Liver (tissue), 9 donors: Measurements from ENCODE around the gene KSR2. TPM values are rescaled to one million over a fixed set of nuclear protein-coding genes. Genes with fewer than 3 reads are reported as not detected.

ENCODE experiments used
- DNase-seq: peaks from one replicate; pipeline ENCODE4 v3.0.0-alpha.2; 2017; ENCODE audit warnings: low spot score
- H3K27ac ChIP-seq, 2 donors: one replicate each; pipeline ENCODE4 v1.7.0; 2013; ENCODE audit warnings: inconsistent platforms in 2 of 2, low read length in 2 of 2, control low read depth in 1 of 2, low read depth in 1 of 2, mild to moderate bottlenecking in 1 of 2
- H3K27me3 ChIP-seq, 4 donors: one replicate each; pipeline versions ENCODE4 v1.6.1 to v1.7.0; 2013; ENCODE audit warnings: low read length in 3 of 4, inconsistent platforms in 1 of 4, mild to moderate bottlenecking in 1 of 4, moderate library complexity in 1 of 4; ENCODE audit not compliant: control insufficient read depth in 4 of 4, insufficient read depth in 4 of 4
- H3K36me3 ChIP-seq, 4 donors: one replicate each; pipeline versions ENCODE4 v1.6.1 to v1.7.0; 2013; ENCODE audit warnings: low read length in 3 of 4, mild to moderate bottlenecking in 3 of 4, low read depth in 1 of 4, moderate library complexity in 1 of 4; ENCODE audit not compliant: control insufficient read depth in 4 of 4, insufficient read depth in 3 of 4
- H3K4me1 ChIP-seq, 4 donors: one replicate each; pipeline versions ENCODE4 v1.6.1 to v1.7.0; 2013; ENCODE audit warnings: low read length in 3 of 4, mild to moderate bottlenecking in 3 of 4, moderate library complexity in 1 of 4; ENCODE audit not compliant: control insufficient read depth in 4 of 4, insufficient read depth in 4 of 4
- H3K4me3 ChIP-seq, 3 donors: one replicate each; pipeline versions ENCODE4 v1.6.1 to v1.7.0; 2013; ENCODE audit warnings: low read length in 3 of 3, control low read depth in 1 of 3, low read depth in 1 of 3, mild to moderate bottlenecking in 1 of 3
- H3K9ac ChIP-seq, 2 donors: one replicate each; pipeline ENCODE4 v1.7.0; 2013; ENCODE audit warnings: low read length in 2 of 2, mild to moderate bottlenecking in 2 of 2, moderate library complexity in 2 of 2, control low read depth in 1 of 2, low read depth in 1 of 2
- H3K9me3 ChIP-seq, 4 donors: one replicate each; pipeline versions ENCODE4 v1.6.1 to v1.7.0; 2013; ENCODE audit warnings: low read length in 3 of 4; ENCODE audit not compliant: control insufficient read depth in 4 of 4
- EGR1 ChIP-seq, 2 donors: IDR thresholded peaks; 2 replicates each; pipeline ENCODE4 v1.6.1; 2016 to 2018; ENCODE audit warnings: antibody characterized with exemption in 2 of 2, low read depth in 2 of 2
- FOXA1 ChIP-seq: IDR thresholded peaks from 2 replicates; pipeline ENCODE4 v1.6.1; 2016; ENCODE audit warnings: antibody characterized with exemption
- FOXA2 ChIP-seq: IDR thresholded peaks from 2 replicates; pipeline ENCODE4 v1.6.1; 2016; ENCODE audit warnings: antibody characterized with exemption
- GABPA ChIP-seq, 2 donors: IDR thresholded peaks in 1 of 2; conservative IDR thresholded peaks in 1 of 2; 2 replicates each; pipeline ENCODE4 v1.6.1; 2016; ENCODE audit warnings: antibody characterized with exemption in 2 of 2, mild to moderate bottlenecking in 1 of 2, moderate library complexity in 1 of 2
- HNF4A ChIP-seq, 2 donors: conservative IDR thresholded peaks; 2 replicates each; pipeline ENCODE4 v1.6.1; 2016; ENCODE audit warnings: antibody characterized with exemption in 2 of 2, mild to moderate bottlenecking in 2 of 2
- HNF4G ChIP-seq: IDR thresholded peaks from 2 replicates; pipeline ENCODE4 v1.6.1; 2016; ENCODE audit warnings: antibody characterized with exemption
- JUND ChIP-seq, 2 donors: IDR thresholded peaks; 2 replicates each; pipeline ENCODE4 v1.6.1; 2016; ENCODE audit warnings: antibody characterized with exemption in 2 of 2
- NR2F2 ChIP-seq: IDR thresholded peaks from 2 replicates; pipeline ENCODE4 v1.6.1; 2016; ENCODE audit warnings: antibody characterized with exemption
- RAD21 ChIP-seq, 2 donors: IDR thresholded peaks; 2 replicates each; pipeline ENCODE4 v1.6.1; 2016; ENCODE audit warnings: antibody characterized with exemption in 2 of 2, mild to moderate bottlenecking in 2 of 2
- RXRA ChIP-seq, 2 donors: IDR thresholded peaks; 2 replicates each; pipeline ENCODE4 v1.6.1; 2017 to 2018; ENCODE audit warnings: antibody characterized with exemption in 2 of 2, mild to moderate bottlenecking in 1 of 2
- SP1 ChIP-seq: IDR thresholded peaks from 2 replicates; pipeline ENCODE4 v1.6.1; 2018; ENCODE audit warnings: antibody characterized with exemption, mild to moderate bottlenecking
- TAF1 ChIP-seq: conservative IDR thresholded peaks from 2 replicates; pipeline ENCODE4 v1.6.1; 2016; ENCODE audit warnings: antibody characterized with exemption, mild to moderate bottlenecking
- YY1 ChIP-seq: IDR thresholded peaks from 2 replicates; pipeline ENCODE4 v1.6.1; 2016; ENCODE audit warnings: antibody characterized with exemption, mild to moderate bottlenecking
- WGBS: extraction: QIAGEN DNeasy Blood & Tissue Kit; methylation state at CpG from one replicate; pipeline ENCODE4 v1.1.7; 2013; 5-methylcytosine and 5-hydroxymethylcytosine counted together
- polyA plus RNA-seq, 2 donors: library from polyadenylated mRNA; stranded (reverse) in 1 of 2; unstranded in 1 of 2; fragments of 200-250 nt in 1 of 2; fragments of >200 nt in 1 of 2; fragmentation: Nextera tagmentation in 1 of 2; extraction: Ambion mirVana in 1 of 2; gene quantifications; one replicate each; pipeline versions ENCODE4 v1.2.1 to v1.2.3, GENCODE V29; 2013 to 2015
- total RNA-seq, 2 donors: library from RNA; depleted of rRNA; stranded (reverse); fragments of >200 nt; gene quantifications; one replicate each; pipeline ENCODE4 v1.2.3, GENCODE V29; 2014
- TF ChIP-seq, protein P1 (sequence below): IDR thresholded peaks from 2 replicates; pipeline ENCODE4 v1.6.1; 2016; ENCODE audit warnings: antibody characterized with exemption
- TF ChIP-seq, protein P2 (sequence below): IDR thresholded peaks from 2 replicates; pipeline ENCODE4 v1.6.1; 2016; ENCODE audit warnings: antibody characterized with exemption, mild to moderate bottlenecking
- TF ChIP-seq, protein P3 (sequence below): fragments of 150-350 bp; IDR thresholded peaks from 2 replicates; pipeline ENCODE4 v1.5.1; 2017; ENCODE audit warnings: improper control_type of control experiment, low read depth, low read length; ENCODE audit not compliant: missing input control
- TF ChIP-seq, protein P4 (sequence below): IDR thresholded peaks from 2 replicates; pipeline ENCODE4 v1.6.1; 2016; ENCODE audit warnings: antibody characterized with exemption
- donor health status: healthy.
- donor health status: healthy.
- donor health status: healthy.
- donor health status: healthy.
- donor health status: healthy.

KSR2 gene
- total and polyA plus RNA-seq, 4 donors = under 0.01 to 0.02 (median under 0.01) TPM; not detected in 1

DNA sequence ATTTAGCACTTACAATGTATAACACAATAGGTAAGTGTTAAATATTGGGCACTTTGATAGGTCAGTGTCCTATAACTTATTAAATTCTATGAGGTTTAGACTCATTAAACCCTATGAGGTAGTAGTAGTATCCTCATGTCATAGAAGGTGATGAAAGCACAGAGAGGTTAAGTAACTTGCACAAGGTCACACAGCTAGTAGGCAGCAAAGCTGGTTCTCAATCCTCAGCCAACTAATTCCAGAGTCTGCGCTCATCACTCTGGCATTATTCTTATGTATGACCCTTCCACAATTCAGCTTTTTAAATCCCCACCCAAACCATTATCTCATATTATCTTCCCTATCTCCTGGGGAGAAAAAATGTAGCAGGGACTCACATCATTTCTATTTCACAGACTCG is 141.1 kb downstream of the KSR2 start:
- Histone ChIP-seq H3K27me3 (peaks cover 0 to 6% (median 0%) of the 10 kb centered on the region in 4 donors), H3K36me3 (no peaks in the 10 kb centered on the region), H3K27ac (no peak overlapping the region), H3K9ac (no peak overlapping the region), H3K4me3 (no peak overlapping the region), H3K4me1 (no peaks in the 10 kb centered on the region), H3K9me3 (peaks cover 8 to 15% (median 11%) of the 10 kb centered on the region in 4 donors)
- TF ChIP-seq, protein P1, sequence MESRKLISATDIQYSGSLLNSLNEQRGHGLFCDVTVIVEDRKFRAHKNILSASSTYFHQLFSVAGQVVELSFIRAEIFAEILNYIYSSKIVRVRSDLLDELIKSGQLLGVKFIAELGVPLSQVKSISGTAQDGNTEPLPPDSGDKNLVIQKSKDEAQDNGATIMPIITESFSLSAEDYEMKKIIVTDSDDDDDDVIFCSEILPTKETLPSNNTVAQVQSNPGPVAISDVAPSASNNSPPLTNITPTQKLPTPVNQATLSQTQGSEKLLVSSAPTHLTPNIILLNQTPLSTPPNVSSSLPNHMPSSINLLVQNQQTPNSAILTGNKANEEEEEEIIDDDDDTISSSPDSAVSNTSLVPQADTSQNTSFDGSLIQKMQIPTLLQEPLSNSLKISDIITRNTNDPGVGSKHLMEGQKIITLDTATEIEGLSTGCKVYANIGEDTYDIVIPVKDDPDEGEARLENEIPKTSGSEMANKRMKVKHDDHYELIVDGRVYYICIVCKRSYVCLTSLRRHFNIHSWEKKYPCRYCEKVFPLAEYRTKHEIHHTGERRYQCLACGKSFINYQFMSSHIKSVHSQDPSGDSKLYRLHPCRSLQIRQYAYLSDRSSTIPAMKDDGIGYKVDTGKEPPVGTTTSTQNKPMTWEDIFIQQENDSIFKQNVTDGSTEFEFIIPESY = no peak
- TF ChIP-seq SP1 (no peak), EGR1 (IDR thresholded peaks at IDR 0.05; ENCODE audit: low read depth in 2 of 2) (no peak), HNF4G (no peak), GABPA (IDR thresholded peaks at IDR 0.05 in 1 of 2, conservative IDR thresholded peaks at IDR 0.05 in 1 of 2) (no peak), JUND (IDR thresholded peaks at IDR 0.05) (no peak), RXRA (IDR thresholded peaks at IDR 0.05) (no peak), YY1 (no peak), TAF1 (no peak), FOXA2 (no peak), NR2F2 (no peak), HNF4A (conservative IDR thresholded peaks at IDR 0.05) (no peak)
- TF ChIP-seq, protein P2, sequence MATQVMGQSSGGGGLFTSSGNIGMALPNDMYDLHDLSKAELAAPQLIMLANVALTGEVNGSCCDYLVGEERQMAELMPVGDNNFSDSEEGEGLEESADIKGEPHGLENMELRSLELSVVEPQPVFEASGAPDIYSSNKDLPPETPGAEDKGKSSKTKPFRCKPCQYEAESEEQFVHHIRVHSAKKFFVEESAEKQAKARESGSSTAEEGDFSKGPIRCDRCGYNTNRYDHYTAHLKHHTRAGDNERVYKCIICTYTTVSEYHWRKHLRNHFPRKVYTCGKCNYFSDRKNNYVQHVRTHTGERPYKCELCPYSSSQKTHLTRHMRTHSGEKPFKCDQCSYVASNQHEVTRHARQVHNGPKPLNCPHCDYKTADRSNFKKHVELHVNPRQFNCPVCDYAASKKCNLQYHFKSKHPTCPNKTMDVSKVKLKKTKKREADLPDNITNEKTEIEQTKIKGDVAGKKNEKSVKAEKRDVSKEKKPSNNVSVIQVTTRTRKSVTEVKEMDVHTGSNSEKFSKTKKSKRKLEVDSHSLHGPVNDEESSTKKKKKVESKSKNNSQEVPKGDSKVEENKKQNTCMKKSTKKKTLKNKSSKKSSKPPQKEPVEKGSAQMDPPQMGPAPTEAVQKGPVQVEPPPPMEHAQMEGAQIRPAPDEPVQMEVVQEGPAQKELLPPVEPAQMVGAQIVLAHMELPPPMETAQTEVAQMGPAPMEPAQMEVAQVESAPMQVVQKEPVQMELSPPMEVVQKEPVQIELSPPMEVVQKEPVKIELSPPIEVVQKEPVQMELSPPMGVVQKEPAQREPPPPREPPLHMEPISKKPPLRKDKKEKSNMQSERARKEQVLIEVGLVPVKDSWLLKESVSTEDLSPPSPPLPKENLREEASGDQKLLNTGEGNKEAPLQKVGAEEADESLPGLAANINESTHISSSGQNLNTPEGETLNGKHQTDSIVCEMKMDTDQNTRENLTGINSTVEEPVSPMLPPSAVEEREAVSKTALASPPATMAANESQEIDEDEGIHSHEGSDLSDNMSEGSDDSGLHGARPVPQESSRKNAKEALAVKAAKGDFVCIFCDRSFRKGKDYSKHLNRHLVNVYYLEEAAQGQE = no peak
- TF ChIP-seq, protein P3, sequence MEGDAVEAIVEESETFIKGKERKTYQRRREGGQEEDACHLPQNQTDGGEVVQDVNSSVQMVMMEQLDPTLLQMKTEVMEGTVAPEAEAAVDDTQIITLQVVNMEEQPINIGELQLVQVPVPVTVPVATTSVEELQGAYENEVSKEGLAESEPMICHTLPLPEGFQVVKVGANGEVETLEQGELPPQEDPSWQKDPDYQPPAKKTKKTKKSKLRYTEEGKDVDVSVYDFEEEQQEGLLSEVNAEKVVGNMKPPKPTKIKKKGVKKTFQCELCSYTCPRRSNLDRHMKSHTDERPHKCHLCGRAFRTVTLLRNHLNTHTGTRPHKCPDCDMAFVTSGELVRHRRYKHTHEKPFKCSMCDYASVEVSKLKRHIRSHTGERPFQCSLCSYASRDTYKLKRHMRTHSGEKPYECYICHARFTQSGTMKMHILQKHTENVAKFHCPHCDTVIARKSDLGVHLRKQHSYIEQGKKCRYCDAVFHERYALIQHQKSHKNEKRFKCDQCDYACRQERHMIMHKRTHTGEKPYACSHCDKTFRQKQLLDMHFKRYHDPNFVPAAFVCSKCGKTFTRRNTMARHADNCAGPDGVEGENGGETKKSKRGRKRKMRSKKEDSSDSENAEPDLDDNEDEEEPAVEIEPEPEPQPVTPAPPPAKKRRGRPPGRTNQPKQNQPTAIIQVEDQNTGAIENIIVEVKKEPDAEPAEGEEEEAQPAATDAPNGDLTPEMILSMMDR = no peak
- 83% methylated on average over 2 of the region's 2 CpGs for WGBS
- DNase-seq = no peak

DNA sequence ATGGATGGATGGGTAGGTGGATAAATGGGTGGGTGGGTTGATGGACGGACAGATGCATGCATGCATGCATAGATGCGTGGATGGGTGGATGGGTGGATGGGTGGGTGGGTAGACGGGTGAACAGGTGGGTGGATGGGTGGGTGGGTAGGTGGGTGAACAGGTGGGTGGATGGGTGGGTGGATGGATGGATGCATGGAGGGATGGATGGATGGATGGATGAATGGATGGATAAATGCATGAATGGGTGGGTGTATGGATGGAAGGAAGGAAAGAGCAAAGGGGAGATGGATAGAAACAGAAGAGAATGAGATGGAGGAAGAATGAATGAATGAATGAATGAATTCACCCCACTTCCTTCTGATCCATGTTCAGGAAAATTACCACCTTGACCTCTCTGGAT is 143.0 kb downstream of the KSR2 start:
- WGBS = 84% methylated on average over 3 of the region's 3 CpGs
- no peak for TF ChIP-seq FOXA2
- no peak for TF ChIP-seq SP1
- TF ChIP-seq, protein P4, sequence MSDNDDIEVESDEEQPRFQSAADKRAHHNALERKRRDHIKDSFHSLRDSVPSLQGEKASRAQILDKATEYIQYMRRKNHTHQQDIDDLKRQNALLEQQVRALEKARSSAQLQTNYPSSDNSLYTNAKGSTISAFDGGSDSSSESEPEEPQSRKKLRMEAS = no peak
- TF ChIP-seq HNF4A (conservative IDR thresholded peaks at IDR 0.05) = no peak
- TF ChIP-seq RAD21 (IDR thresholded peaks at IDR 0.05) = no peak
- no peak for TF ChIP-seq FOXA1
- no peak for TF ChIP-seq GABPA (IDR thresholded peaks at IDR 0.05 in 1 of 2, conservative IDR thresholded peaks at IDR 0.05 in 1 of 2)
- Histone ChIP-seq H3K4me1 (no peaks in the 10 kb centered on the region), H3K9ac (no peak overlapping the region), H3K36me3 (no peaks in the 10 kb centered on the region), H3K27ac (no peak overlapping the region), H3K27me3 (peaks cover 0 to 8% (median 0%) of the 10 kb centered on the region in 4 donors), H3K4me3 (no peak overlapping the region), H3K9me3 (peaks cover 8 to 15% (median 11%) of the 10 kb centered on the region in 4 donors)
- DNase-seq = no peak
